ENCODE data around the gene RSL1D1.

- TF ChIP-seq POLR2AphosphoS5 (IDR thresholded peaks at IDR 0.05; ENCODE audit: low read depth, low read length), result no peak
- no peak for TF ChIP-seq CTCF (IDR thresholded peaks at IDR 0.05)
These were observed 54.8 kb downstream of the RSL1D1 start for GRCh38 chr16:11796227-11797165.
